AG08395 (cell line): ENCODE data around the gene GAGE12H.
"Not testable (repeated sequence)": the region's sequence is repeated elsewhere in the genome, so short reads cannot be mapped to it uniquely, and the experiment has no call there.

Experiments used
- DNase-seq: peaks from one replicate; pipeline ENCODE4 v3.0.0; 2012; ENCODE audit warnings: mixed read lengths, low spot score

The GAGE12H gene

GRCh38 chrX:49579649-49580048 is at the start of gene GAGE12H:
GAGE12H (plus strand) TSS chrX:49579949; CDS start chrX:49581104, 1,155 bp downstream.
- not testable (repeated sequence) for DNase-seq

GRCh38 chrX:49531877-49532276 is 47.9 kb upstream of the GAGE12H start, which contains the start of gene GAGE12C:
GAGE12C (plus strand) TSS chrX:49532177; CDS start chrX:49533332, 1,155 bp downstream.
- DNase-seq, result not testable (repeated sequence)

GRCh38 chrX:49541433-49541832 is 38.3 kb upstream of the GAGE12H start, which contains the start of gene GAGE12D:
GAGE12D (plus strand) TSS chrX:49541733; CDS start chrX:49542888, 1,155 bp downstream.
- not testable (repeated sequence) for DNase-seq

GRCh38 chrX:49550989-49551388 is 28.8 kb upstream of the GAGE12H start, which contains the start of gene GAGE12E:
GAGE12E (plus strand) TSS chrX:49551289; CDS start chrX:49552444, 1,155 bp downstream.
- not testable (repeated sequence) for DNase-seq

DNA sequence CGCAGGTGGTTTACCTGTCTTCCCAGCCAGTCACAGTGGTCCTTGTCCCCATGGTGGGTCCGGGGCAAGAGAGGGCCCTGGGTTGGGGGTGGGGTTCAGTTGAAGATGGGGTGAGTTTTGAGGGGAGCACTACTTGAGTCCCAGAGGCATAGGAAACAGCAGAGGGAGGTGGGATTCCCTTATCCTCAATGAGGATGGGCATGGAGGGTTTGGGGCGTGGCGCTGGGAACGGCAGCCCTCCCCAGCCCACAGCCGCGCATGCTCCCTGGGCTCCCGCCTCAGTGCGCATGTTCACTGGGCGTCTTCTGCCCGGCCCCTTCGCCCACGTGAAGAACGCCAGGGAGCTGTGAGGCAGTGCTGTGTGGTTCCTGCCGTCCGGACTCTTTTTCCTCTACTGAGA is 19.2 kb upstream of the GAGE12H start, which contains the start of gene GAGE12F:
GAGE12F (plus strand) TSS at position 301 of the 400 bp plus-strand sequence. CDS start 1,155 bp downstream, outside the sequence.
- not testable (repeated sequence) for DNase-seq

DNA sequence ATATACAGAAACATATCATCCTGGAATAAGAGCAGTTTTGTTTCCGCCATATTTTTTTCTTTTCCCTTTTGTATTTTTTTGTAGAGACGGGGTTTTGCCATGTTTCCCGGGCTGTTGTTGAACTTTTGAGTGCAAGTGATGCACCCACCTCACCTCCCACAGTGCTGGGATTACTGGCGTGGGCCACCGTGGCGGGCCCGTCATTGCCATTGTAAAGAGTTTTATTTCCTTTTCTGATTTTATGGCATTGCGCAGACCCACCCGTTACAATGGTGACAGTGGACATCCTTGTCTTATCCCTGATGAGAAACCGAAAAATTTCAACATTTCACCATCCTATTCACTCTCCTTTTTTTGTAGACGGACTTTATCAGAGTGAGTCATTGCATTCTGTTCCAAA is 11.0 kb upstream of the GAGE12H start:
- DNase-seq, result not testable (repeated sequence)

DNA sequence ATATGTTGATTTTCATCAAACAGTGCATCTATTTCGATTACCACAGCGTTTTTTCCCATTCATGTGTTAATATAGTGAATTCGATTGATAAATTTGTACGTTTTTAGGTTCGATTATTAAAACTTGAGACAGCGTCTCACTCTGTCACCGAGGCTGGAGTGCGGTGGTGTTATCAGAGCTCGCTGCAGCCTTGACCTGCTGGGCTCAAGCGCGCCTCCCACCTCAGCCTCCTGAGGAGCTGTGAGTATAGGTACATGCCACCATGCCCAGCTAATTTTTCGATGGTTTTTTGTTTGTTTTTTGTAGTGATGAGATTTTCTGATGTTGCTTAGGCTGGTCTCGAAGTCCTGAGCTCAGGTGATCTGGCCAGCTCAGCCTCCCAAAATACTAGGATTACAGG is 10.6 kb upstream of the GAGE12H start:
- not testable (repeated sequence) for DNase-seq

- not testable (repeated sequence) for DNase-seq
Observed at GRCh38 chrX:49570100-49570499, 9.6 kb upstream of the GAGE12H start, which contains the start of gene GAGE12G. GAGE12G (plus strand) TSS chrX:49570400; CDS start chrX:49571555, 1,155 bp downstream.

DNA sequence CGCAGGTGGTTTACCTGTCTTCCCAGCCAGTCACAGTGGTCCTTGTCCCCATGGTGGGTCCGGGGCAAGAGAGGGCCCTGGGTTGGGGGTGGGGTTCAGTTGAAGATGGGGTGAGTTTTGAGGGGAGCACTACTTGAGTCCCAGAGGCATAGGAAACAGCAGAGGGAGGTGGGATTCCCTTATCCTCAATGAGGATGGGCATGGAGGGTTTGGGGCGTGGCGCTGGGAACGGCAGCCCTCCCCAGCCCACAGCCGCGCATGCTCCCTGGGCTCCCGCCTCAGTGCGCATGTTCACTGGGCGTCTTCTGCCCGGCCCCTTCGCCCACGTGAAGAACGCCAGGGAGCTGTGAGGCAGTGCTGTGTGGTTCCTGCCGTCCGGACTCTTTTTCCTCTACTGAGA is 9.4 kb downstream of the GAGE12H start, which contains the start of gene GAGE2A:
GAGE2A (plus strand) TSS at position 301 of the 400 bp plus-strand sequence. CDS start 1,155 bp downstream, outside the sequence.
- not testable (repeated sequence) for DNase-seq

DNA sequence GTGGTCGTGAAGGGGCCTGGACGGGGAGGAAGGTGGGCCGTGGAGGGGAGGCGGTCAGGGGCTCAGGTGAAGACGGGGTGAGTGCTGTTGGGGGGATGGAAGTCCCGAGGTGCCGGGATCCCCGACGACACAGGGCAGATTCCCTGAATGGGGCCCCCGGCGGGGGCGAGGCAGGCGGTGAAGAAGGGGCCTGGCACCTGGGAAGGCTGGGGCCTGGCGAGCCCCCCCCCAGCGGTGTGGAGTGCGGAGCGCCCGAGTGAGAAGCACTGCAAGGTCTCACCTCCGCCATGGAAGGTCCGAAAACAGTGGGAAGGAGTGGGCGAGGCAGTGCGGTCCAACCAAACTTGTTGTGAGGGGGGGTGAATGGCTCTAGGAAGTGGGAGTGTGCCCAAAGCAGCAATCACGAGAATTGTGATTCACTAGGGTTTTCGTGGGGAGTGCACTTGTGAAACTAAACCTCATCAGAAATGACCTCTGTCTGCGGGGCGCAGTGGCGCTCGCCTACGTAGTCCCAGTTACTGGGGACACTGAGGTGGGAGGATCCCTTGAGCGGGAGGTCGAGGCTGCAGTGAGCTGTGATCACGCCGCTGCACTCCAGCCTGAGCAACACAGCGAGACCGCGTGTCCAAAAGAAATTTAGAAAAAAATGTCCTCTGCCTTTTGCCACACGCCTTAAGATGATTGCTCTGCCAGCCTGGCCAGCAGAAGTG is 10.2 kb downstream of the GAGE12H start:
- DNase-seq, result not testable (repeated sequence)

- DNase-seq, result not testable (repeated sequence)
Observed at GRCh38 chrX:49590488-49590887, 10.7 kb downstream of the GAGE12H start.

DNA sequence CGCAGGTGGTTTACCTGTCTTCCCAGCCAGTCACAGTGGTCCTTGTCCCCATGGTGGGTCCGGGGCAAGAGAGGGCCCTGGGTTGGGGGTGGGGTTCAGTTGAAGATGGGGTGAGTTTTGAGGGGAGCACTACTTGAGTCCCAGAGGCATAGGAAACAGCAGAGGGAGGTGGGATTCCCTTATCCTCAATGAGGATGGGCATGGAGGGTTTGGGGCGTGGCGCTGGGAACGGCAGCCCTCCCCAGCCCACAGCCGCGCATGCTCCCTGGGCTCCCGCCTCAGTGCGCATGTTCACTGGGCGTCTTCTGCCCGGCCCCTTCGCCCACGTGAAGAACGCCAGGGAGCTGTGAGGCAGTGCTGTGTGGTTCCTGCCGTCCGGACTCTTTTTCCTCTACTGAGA is 19.0 kb downstream of the GAGE12H start, which contains the start of gene GAGE1:
GAGE1 (plus strand) TSS at position 301 of the 400 bp plus-strand sequence. CDS start 1,155 bp downstream, outside the sequence.
- not testable (repeated sequence) for DNase-seq

DNA sequence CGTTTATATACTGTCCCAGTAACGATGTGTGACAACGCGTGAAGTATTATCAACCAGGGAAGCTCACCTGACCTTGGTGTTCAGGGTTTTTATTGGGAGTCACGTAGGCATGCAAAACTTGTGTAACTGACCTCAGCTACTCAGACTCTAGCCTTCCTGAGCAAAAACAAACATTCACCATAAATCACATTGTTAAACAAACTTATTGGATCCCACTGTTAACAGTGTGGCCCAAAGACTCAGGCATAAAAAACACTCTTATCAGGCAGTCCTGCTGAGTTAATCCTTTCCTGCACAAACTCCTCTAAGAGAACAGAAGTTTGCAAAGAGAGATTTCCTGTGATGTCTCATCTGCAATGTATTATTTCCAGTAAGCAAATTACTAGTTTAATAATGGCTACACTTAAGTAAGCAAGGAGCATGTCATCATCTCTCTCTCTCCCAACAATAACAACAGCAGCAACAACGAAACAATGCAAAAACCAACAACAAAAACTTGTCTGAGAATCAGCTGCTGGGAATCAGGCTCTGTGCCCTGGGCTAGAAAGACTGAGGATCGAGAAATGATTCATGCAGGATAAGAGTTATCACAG is 31.1 kb downstream of the GAGE12H start:
- DNase-seq, result no peak

DNA sequence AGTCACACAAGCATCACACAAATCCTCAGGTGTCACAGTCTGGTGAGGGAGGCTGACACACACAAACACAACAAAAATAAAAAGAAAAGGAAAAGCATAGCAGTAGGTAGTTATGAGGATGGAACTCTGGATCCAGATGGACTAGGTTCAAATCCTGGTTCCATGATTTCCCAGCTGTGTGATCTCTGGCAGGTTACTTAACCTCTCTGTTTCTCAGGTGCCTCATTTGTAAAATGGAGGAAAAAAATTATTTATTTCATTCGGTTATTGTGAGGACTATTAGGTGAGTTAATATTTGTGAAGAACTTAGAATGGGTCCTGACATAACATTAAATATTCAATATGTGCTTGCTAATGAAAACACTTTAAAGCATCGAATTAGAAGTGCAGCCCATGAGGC is 38.8 kb downstream of the GAGE12H start:
- no peak for DNase-seq

GRCh38 chrX:49627086-49627777 is 47.5 kb downstream of the GAGE12H start:
- DNase-seq, result no peak
